Measurements from ENCODE around the gene SMURF1.

GRCh38 chr7:99126921-99127553, 16.9 kb downstream of the SMURF1 start:
- TF ChIP-seq EZH2 (IDR thresholded peaks at IDR 0.05; ENCODE audit: low read length, missing control alignments) = no peak
- no peak for TF ChIP-seq CTCF (conservative IDR thresholded peaks at IDR 0.05 in 1 of 2, IDR thresholded peaks at IDR 0.05 in 1 of 2; ENCODE audit: low read depth in 1 of 2, low read length in 2 of 2)
